GM10248 (cell line): ENCODE measurements around the gene FCHSD1.

Source experiments
- CTCF ChIA-PET: fragments of 300-600 bp; sonication (Branson Sonifier 250); formaldehyde crosslinking; extraction: SDS; loops from one replicate; lab custom pipeline; 2021; ENCODE audit warnings: antibody characterized with exemption; lab: Yijun Ruan, JAX
- POLR2A ChIA-PET: fragments of 350-650 bp; sonication (Branson Sonifier 250); formaldehyde crosslinking; extraction: SDS; loops from one replicate; lab custom pipeline; 2020; ENCODE audit warnings: antibody characterized with exemption; lab: Yijun Ruan, JAX
- DNase-seq: peaks from one replicate; pipeline ENCODE4 v3.0.0; 2012; ENCODE audit errors: extremely low spot score
- CTCF ChIP-seq: IDR thresholded peaks from 2 replicates; pipeline ENCODE4 v1.5.1; 2012; ENCODE audit warnings: mild to moderate bottlenecking, low read depth; ENCODE audit errors: extremely low read depth, missing control alignments, control extremely low read depth

The FCHSD1 gene

GRCh38 chr5:141598391-141599345 is 52.5 kb downstream of the FCHSD1 start:
- ChIA-PET CTCF (interaction anchor here (0.9 to 15.2 kb wide), 17 partner anchors 9 to 371 kb away, joined by 3 to 288 read pairs (median 4); partner anchors contain the start of genes DIAPH1, HDAC3, PCDHGA11 and RELL2), POLR2A (no interaction called here)
- DNase-seq: no peak
- TF ChIP-seq CTCF: no peak

DNA sequence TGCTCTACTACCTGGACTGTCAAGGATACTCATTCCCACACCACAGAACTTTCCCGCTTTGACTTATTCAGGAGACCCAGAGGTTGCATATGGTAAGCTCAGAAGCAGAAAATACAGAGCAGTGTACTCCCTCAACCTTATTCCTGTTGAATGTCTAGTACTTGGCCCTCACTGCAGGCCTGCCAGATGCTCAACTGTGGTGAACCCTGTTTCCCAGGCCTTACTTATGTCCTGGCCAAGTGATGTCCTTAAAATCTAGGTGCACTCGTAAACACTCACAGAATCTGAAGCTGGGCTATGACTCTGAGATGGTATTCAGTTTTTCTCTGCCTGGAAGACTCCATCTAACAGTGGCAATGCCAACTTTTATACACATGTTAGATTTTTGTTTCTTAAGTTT is 53.4 kb downstream of the FCHSD1 start:
- no peak for DNase-seq
- ChIA-PET CTCF (interaction anchor here (0.9 to 15.2 kb wide), 18 partner anchors 11 to 1197 kb away, joined by 3 to 288 read pairs (median 3); partner anchors contain the start of genes ANKHD1, DIAPH1, HDAC3 and PCDHGA11), POLR2A (no interaction called here)
- TF ChIP-seq CTCF: no peak

DNA sequence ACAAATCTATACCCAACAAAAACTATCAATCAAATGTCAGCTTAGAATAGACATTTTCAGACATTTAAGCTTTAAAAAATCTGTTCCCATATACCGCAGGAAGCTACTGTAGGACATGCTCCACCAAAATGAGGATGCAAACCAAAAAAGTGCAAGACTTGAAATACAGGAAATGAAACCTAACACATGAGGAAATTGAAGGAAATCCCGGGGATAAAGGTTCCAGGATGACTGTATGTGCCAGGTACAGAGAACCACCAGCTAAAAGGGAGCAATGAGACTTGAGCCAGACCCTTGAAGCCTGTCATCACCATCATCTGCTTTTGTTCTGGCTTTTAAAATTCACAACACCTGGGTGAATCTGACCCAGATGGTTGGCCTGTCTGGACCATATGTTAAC is 53.8 kb downstream of the FCHSD1 start:
- ChIA-PET CTCF (interaction anchor here (0.9 to 15.2 kb wide), 15 partner anchors 11 to 1196 kb away, joined by 3 to 288 read pairs (median 3); partner anchors contain the start of genes ANKHD1, DIAPH1, HDAC3 and RELL2), POLR2A (no interaction called here)
- TF ChIP-seq CTCF: no peak
- DNase-seq: no peak

- ChIA-PET CTCF (interaction anchor here (0.9 to 15.2 kb wide), 13 partner anchors 12 to 1196 kb away, joined by 3 to 288 read pairs (median 3); partner anchors contain the start of genes ANKHD1, DIAPH1, HDAC3 and RELL2), POLR2A (no interaction called here)
- no peak for DNase-seq
- TF ChIP-seq CTCF: no peak
Observed at GRCh38 chr5:141596867-141597266, 54.4 kb downstream of the FCHSD1 start.

GRCh38 chr5:141590127-141590526 is 61.1 kb downstream of the FCHSD1 start:
- DNase-seq: no peak
- ChIA-PET CTCF (interaction anchor here (1.2 to 10.5 kb wide), 6 partner anchors 9 to 101 kb away, joined by 3 to 359 read pairs (median 54); partner anchors contain the start of genes DIAPH1, HDAC3 and RELL2), POLR2A (no interaction called here)
- TF ChIP-seq CTCF: no peak
